HUES48 (cell line): ENCODE measurements around the gene XCR1.

Experiments used
- H3K27ac ChIP-seq: one replicate; pipeline ENCODE4 v1.7.0; 2013; ENCODE audit warnings: low read depth, low read length, inconsistent platforms
- H3K27me3 ChIP-seq: 2 replicates; pipeline ENCODE4 v1.6.1; 2013; ENCODE audit warnings: mild to moderate bottlenecking, low read length; ENCODE audit not compliant: control insufficient read depth, insufficient read depth
- H3K36me3 ChIP-seq: 2 replicates; pipeline ENCODE4 v1.6.1; 2013; ENCODE audit warnings: low read length; ENCODE audit not compliant: control insufficient read depth, insufficient read depth
- H3K4me1 ChIP-seq: 2 replicates; pipeline ENCODE4 v1.6.1; 2013; ENCODE audit warnings: mild to moderate bottlenecking, low read length; ENCODE audit not compliant: control insufficient read depth, insufficient read depth
- H3K4me3 ChIP-seq: 2 replicates; pipeline ENCODE4 v1.5.1; 2013; ENCODE audit warnings: mild to moderate bottlenecking, low read depth, low read length
- H3K9ac ChIP-seq: 2 replicates; pipeline ENCODE4 v1.6.1; 2013; ENCODE audit warnings: mild to moderate bottlenecking, low read depth, low read length, moderate library complexity
- H3K9me3 ChIP-seq: 2 replicates; pipeline ENCODE4 v1.6.1; 2013; ENCODE audit warnings: low read length; ENCODE audit not compliant: control insufficient read depth, insufficient read depth

XCR1 gene, protein sequence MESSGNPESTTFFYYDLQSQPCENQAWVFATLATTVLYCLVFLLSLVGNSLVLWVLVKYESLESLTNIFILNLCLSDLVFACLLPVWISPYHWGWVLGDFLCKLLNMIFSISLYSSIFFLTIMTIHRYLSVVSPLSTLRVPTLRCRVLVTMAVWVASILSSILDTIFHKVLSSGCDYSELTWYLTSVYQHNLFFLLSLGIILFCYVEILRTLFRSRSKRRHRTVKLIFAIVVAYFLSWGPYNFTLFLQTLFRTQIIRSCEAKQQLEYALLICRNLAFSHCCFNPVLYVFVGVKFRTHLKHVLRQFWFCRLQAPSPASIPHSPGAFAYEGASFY

DNA sequence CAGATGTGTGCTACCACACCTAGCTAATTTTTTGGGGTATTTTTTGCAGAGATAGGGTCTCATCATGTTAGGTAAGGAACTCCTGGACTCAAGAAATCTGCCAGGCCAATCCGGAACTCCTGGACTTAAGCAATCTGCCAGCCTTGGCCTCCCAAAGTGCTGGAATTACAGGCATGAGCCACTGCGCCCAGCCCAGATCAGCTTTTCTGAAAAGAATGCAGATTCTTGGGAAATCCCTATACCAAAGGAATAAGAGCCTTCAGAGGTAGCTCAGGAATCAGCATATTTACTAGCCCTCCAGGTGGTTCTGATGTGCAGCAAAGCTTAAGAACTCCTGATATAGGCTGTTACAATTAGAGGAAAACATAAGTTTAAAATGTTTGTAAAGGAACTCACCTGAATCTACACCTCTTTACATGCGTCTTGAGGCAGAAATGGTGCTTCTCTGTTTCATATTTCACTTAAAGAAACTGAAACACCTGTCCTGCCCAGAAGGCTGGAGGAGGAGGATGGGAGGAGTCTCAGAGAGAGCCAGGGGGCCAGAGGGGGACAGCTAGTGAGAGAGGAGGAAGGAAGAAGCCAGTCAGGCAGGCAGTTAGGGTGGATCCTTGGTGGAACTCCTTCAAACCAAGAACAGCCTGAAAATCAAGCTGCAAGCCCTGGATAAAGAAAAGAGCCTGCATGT, at the start of gene XCR1:
TSS of gene XCR1 (minus strand) at position 463 of the 685 bp plus-strand sequence. CDS start 5,536 bp downstream, outside the sequence.
- Histone ChIP-seq H3K9me3 (peaks cover 23% of the 10 kb centered on the region), H3K4me1 (no peaks in the 10 kb centered on the region), H3K27me3 (no peaks in the 10 kb centered on the region), H3K4me3 (no peak within 1 kb of the TSS), H3K9ac (no peak within 1 kb of the TSS), H3K36me3 (no peaks in the 10 kb centered on the region), H3K27ac (no peak within 1 kb of the TSS)

DNA sequence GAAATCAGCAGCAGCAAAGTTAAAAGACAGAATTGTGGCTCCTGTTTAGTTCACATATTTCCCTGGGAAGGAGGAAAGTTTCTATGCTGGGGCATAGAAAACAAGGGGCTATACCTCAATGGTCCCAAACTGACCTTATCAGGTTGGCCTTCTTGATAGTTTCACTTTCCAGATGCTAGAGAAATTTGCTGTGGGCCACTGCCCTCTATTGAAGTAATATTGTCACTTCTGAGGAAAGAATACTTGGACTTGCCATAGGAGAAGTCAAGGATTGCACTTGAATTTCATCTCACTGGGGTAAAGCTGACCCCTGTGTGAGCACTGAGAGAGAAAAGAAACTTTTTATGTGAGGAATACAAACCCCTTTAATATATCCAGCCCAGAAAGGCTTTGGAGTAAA, 49.3 kb upstream of the XCR1 start:
- H3K4me3 ChIP-seq, result no peak overlapping the region

DNA sequence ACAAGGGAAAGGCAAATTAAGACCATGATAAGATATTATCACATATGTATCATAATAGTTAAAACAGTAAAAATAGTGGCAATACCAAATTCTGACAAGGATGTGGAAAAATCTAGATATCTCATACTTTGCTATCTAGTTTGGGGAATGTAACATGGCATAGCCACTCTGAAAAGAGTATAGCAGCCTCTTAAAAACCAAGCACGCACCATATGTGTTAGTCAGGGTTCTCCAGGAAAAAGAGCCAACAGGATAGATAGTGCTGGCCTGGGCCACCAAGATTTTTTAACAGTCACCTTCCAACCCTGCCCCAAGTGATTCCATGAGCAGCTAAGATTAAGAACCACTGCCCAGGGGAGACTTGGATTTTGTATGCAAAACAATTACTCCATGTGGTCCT, 48.5 kb upstream of the XCR1 start:
- Histone ChIP-seq H3K27ac (no peak overlapping the region), H3K9me3 (peaks cover 6% of the 10 kb centered on the region; the same call in 1 of the 2 replicates), H3K4me3 (no peak overlapping the region), H3K4me1 (no peaks in the 10 kb centered on the region), H3K36me3 (no peaks in the 10 kb centered on the region), H3K9ac (no peak overlapping the region), H3K27me3 (no peaks in the 10 kb centered on the region)

More for the DNA sequence above, 49.3 kb upstream of the XCR1 start:
- Histone ChIP-seq H3K36me3 (no peaks in the 10 kb centered on the region), H3K27me3 (no peaks in the 10 kb centered on the region), H3K4me1 (no peaks in the 10 kb centered on the region), H3K9ac (no peak overlapping the region), H3K27ac (no peak overlapping the region), H3K9me3 (peaks cover 6% of the 10 kb centered on the region; the same call in 1 of the 2 replicates)

DNA sequence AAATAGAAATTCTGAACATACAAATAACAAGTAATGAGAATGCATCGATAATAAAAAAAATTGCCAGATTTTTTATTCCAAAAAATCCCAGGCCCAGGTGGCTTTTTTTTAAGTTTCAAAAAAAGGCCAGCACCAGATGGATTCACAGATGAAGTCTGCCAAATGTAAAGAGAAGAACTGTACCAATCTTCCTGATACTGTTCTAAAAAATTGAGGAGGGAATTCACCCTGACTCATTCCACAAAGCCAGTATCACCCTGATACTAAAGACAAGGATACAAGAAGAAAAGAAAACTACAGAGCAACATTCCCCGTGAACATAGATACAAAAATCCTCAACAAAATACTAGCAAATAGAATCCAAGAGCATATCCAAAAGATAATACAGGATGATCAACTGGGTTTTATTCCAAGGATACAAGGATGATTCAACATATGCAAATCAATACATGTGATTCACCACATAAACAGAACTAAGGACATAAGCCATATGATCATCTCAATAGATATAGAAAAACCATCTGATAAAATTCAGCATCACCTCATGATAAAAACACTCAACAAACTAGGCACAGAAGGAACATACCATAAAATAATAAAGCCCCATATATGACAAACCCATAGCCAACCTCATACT, 44.1 kb upstream of the XCR1 start:
- H3K27ac ChIP-seq, result no peak overlapping the region
- H3K36me3 ChIP-seq, result no peaks in the 10 kb centered on the region
- H3K27me3 ChIP-seq, result no peaks in the 10 kb centered on the region
- no peak overlapping the region for H3K9ac ChIP-seq
- H3K9me3 ChIP-seq, result no peaks in the 10 kb centered on the region
- no peak overlapping the region for H3K4me3 ChIP-seq
- H3K4me1 ChIP-seq, result peaks cover 7% of the 10 kb centered on the region

DNA sequence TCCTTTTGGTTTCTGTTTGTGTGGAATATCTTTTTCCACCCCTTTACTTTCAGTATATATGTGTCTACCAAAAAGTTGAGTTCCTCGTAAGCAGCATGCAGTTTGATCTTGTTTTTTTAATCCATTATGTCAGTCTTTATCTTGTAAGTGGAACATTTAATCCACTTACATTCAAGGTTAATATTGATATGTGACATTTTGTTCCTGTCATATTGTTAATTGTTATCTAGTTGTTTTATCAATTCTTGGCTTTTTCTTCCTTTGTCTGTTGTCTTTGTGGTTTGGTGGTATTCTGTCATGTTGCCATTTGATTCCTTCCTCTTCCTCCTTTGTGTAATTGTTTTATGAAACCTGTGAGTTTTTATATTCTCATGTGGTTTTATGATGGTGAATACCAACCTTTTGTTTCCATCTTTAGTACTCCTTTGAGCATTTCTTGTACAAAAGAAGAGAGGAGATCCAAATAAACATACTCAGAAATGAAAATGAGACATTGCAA, 43.4 kb upstream of the XCR1 start:
- H3K27ac ChIP-seq, result no peak overlapping the region
- H3K36me3 ChIP-seq, result no peaks in the 10 kb centered on the region
- peaks cover 7% of the 10 kb centered on the region for H3K4me1 ChIP-seq
- H3K4me3 ChIP-seq, result no peak overlapping the region
- H3K9me3 ChIP-seq, result no peaks in the 10 kb centered on the region
- no peaks in the 10 kb centered on the region for H3K27me3 ChIP-seq
- no peak overlapping the region for H3K9ac ChIP-seq

DNA sequence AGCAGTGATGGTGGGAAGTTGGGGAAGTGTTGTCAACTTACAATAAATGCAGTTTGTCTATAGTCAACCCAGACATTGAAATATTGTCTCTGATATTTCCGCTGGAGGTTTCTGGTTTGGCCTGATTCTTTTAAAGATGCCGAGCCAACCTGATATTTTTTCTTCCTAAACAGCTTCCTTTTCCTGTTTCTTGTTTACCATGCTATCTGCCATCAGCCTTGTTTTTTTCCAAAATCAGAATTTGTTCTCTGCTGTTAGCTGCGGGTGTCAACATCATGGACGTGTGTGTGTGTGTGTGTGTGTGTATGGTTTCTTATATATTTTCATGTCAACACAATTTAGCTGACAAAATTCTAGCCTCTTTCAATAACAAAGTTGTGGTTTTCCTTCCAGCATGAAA, 41.2 kb upstream of the XCR1 start:
- H3K9me3 ChIP-seq, result no peaks in the 10 kb centered on the region
- no peaks in the 10 kb centered on the region for H3K27me3 ChIP-seq
- peaks cover 7% of the 10 kb centered on the region for H3K4me1 ChIP-seq
- no peak overlapping the region for H3K4me3 ChIP-seq
- H3K9ac ChIP-seq, result no peak overlapping the region
- H3K36me3 ChIP-seq, result no peaks in the 10 kb centered on the region
- H3K27ac ChIP-seq, result no peak overlapping the region

DNA sequence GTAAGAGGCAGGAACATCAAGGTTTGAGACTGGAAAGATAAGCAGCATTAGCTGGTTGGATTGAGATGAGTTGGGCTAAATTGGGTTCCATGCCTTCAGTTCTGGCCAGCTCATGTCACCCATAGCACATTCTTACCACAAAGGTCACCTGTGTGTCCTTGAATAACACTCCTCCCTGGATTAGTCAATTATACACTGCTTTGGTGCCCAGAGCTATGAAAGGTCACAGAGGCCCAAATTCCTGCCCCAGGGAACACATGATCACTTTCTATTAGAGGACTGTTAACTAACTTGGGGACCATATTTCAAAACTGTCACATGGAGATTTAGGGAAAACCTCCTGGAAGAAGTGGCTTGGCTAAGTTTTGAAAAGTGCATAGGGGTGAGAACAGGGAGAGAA, 40.1 kb upstream of the XCR1 start:
- H3K36me3 ChIP-seq, result no peaks in the 10 kb centered on the region
- no peak overlapping the region for H3K4me3 ChIP-seq
- no peaks in the 10 kb centered on the region for H3K9me3 ChIP-seq
- no peak overlapping the region for H3K9ac ChIP-seq
- H3K27ac ChIP-seq, result no peak overlapping the region
- H3K4me1 ChIP-seq, result peaks cover 7% of the 10 kb centered on the region
- no peaks in the 10 kb centered on the region for H3K27me3 ChIP-seq

DNA sequence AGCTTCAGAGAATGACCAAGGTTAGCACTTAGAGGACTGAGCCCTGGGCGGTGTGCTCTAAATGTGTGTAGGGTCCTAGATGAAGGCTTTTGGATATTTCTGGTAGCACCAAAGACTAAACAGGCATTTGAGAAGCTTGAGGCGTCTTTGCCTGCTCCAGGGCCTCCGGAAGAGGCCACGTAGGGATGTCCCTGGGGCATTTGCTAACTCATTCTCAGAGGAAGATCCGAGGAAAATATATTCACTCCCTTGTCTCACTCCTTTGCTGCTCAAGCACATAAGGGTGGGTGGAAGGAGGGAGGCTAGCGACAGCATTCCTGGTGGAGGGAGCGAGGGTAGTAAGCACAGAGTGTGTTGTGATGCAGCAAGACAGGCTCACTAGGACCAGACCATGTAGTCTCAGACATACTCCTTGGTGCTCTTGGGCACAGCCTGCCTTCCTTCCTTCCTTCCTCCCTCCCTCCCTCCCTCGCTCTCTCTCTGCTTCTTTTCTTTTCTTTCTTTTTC, 38.5 kb upstream of the XCR1 start:
- Histone ChIP-seq H3K4me1 (peaks cover 7% of the 10 kb centered on the region), H3K9me3 (no peaks in the 10 kb centered on the region), H3K27ac (no peak overlapping the region), H3K27me3 (no peaks in the 10 kb centered on the region), H3K36me3 (no peaks in the 10 kb centered on the region), H3K4me3 (no peak overlapping the region), H3K9ac (no peak overlapping the region)

DNA sequence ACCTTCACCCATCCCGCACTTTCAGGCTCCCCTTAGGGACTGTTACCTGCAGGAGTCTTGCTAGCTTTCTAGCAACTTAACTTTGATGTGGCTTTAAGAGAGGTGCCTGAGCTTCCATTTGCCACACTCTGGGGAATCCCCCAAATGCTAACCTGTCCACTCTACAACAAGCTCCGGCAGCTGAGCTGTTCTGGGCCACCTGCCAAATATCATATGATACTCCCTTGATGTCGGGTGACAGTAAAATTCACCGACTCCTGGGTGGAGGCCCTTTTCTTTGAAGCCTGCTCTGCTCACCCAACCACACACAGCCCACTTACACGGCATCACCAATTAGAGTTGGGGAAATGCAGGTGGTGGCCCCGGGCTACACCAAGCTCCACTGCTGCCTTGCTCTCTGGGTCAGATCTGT, 38.0 kb upstream of the XCR1 start:
- no peaks in the 10 kb centered on the region for H3K9me3 ChIP-seq
- peaks cover 7% of the 10 kb centered on the region for H3K4me1 ChIP-seq
- no peak overlapping the region for H3K9ac ChIP-seq
- no peak overlapping the region for H3K4me3 ChIP-seq
- no peaks in the 10 kb centered on the region for H3K27me3 ChIP-seq
- no peak overlapping the region for H3K27ac ChIP-seq
- no peaks in the 10 kb centered on the region for H3K36me3 ChIP-seq

DNA sequence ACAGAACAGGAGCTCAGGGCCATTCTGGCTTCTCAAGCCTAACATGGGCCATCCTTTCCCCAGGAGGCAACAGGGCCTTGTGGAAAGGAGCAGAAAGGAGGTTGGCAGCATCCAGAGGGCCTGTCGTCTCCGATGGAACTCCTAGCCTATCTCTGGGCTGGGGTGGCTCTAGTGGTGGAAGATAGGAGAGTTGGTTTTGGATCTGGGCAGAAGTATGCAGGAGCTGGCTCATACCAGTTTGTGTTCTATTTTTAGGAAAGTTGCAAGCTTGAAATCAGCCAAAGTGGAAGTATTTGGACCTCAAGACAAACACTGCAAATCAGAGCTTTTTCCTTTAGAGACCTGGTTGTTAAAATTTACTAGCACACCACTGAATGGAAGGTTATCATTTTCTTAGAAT, 35.4 kb upstream of the XCR1 start:
- Histone ChIP-seq H3K36me3 (no peaks in the 10 kb centered on the region), H3K9ac (no peak overlapping the region), H3K27me3 (no peaks in the 10 kb centered on the region), H3K4me1 (no peaks in the 10 kb centered on the region), H3K9me3 (no peaks in the 10 kb centered on the region), H3K4me3 (no peak overlapping the region), H3K27ac (no peak overlapping the region)

DNA sequence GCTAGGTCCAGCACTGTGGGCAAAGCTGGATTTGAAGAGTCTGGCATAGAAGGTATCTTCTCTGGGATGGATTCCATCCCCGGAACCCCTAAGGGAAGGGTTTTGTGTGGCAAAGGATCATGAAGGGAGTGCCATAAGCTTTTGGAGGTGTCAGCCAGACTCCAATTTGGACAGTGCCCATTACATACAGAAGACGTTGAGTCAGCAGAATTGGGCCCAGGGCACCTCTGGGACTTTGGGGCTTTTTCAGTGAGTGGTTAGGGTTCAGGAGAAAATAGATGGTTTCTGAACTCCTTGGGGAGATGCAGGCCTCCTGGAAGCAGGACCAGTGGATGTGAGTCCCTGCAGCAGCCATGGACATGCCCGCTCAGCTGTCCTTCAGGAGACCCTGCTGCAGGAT, 34.6 kb upstream of the XCR1 start:
- H3K9ac ChIP-seq, result no peak overlapping the region
- no peaks in the 10 kb centered on the region for H3K9me3 ChIP-seq
- no peaks in the 10 kb centered on the region for H3K4me1 ChIP-seq
- no peaks in the 10 kb centered on the region for H3K36me3 ChIP-seq
- no peaks in the 10 kb centered on the region for H3K27me3 ChIP-seq
- H3K27ac ChIP-seq, result no peak overlapping the region
- no peak overlapping the region for H3K4me3 ChIP-seq
